Kidney epithelial cell (primary cell): ENCODE measurements around the gene PALLD. TPM values are rescaled to one million over a fixed set of nuclear protein-coding genes. Genes with fewer than 3 reads are reported as not detected.

Source experiments
- DNase-seq: peaks from one replicate; pipeline ENCODE4 v3.0.0-alpha.2; 2010; ENCODE audit warnings: low read depth
- H3K27me3 ChIP-seq: 2 replicates; pipeline ENCODE4 v1.6.0; 2011; ENCODE audit warnings: low read length; ENCODE audit not compliant: control insufficient read depth, insufficient read depth
- H3K36me3 ChIP-seq: 2 replicates; pipeline ENCODE4 v1.5.1; 2011; ENCODE audit warnings: low read length; ENCODE audit not compliant: control insufficient read depth, insufficient read depth
- H3K4me3 ChIP-seq: 2 replicates; pipeline ENCODE4 v1.5.1; 2011; ENCODE audit warnings: low read depth, mild to moderate bottlenecking, control low read depth, low read length
- CTCF ChIP-seq: IDR thresholded peaks from 2 replicates; pipeline ENCODE4 v1.5.1; 2011; ENCODE audit warnings: mild to moderate bottlenecking, moderate library complexity, low read length, control low read depth, inconsistent platforms; ENCODE audit not compliant: insufficient read depth, poor library complexity, severe bottlenecking
- total RNA-seq: library from RNA; depleted of rRNA; stranded (reverse); fragments of >200 nt; gene quantifications from 2 replicates; pipeline ENCODE4 v1.2.3, GENCODE V29; 2015

The PALLD gene
- total RNA-seq, 1 donor from 2014 or later: 77.4 TPM

GRCh38 chr4:168843635-168844034, 346.8 kb downstream of the PALLD start:
- no peak for TF ChIP-seq CTCF
- no peak for DNase-seq
- no peak overlapping the region for H3K4me3 ChIP-seq
- no peaks in the 10 kb centered on the region for H3K36me3 ChIP-seq
- H3K27me3 ChIP-seq: no peaks in the 10 kb centered on the region

GRCh38 chr4:168844353-168845049, 347.6 kb downstream of the PALLD start:
- no peak for TF ChIP-seq CTCF
- Histone ChIP-seq H3K4me3 (no peak overlapping the region), H3K27me3 (no peaks in the 10 kb centered on the region), H3K36me3 (no peaks in the 10 kb centered on the region)
- DNase-seq: no peak

GRCh38 chr4:168845897-168846296, 349.0 kb downstream of the PALLD start:
- DNase-seq: no peak

GRCh38 chr4:168846414-168846813, 349.6 kb downstream of the PALLD start:
- no peak overlapping the region for H3K4me3 ChIP-seq
- no peaks in the 10 kb centered on the region for H3K36me3 ChIP-seq
- TF ChIP-seq CTCF: no peak
- H3K27me3 ChIP-seq: no peaks in the 10 kb centered on the region
- no peak for DNase-seq

More at GRCh38 chr4:168845897-168846296, 349.0 kb downstream of the PALLD start:
- Histone ChIP-seq H3K27me3 (no peaks in the 10 kb centered on the region), H3K4me3 (no peak overlapping the region), H3K36me3 (no peaks in the 10 kb centered on the region)
- TF ChIP-seq CTCF: no peak

GRCh38 chr4:168847771-168848502, 351.1 kb downstream of the PALLD start:
- H3K27me3 ChIP-seq: no peaks in the 10 kb centered on the region
- no peaks in the 10 kb centered on the region for H3K36me3 ChIP-seq
- TF ChIP-seq CTCF: no peak
- DNase-seq: no peak
- H3K4me3 ChIP-seq: no peak overlapping the region
